Kidney (tissue), 14 donors: ENCODE measurements around the gene MUCL3. TPM values are rescaled to one million over a fixed set of nuclear protein-coding genes. Genes with fewer than 3 reads are reported as not detected.

Experiments used
- DNase-seq, 5 donors: peaks; one replicate each; pipeline ENCODE4 v3.0.0-alpha.2; 2013 to 2020
- FAIRE-seq: peaks from 2 replicates; lab custom pipeline; 2012; peaks lifted over from hg19 to GRCh38; lab: Jason Lieb, UNC
- H3K27ac ChIP-seq, 2 donors: one replicate each; pipeline ENCODE4 v1.7.0; 2013; ENCODE audit warnings: low read depth in 2 of 2, low read length in 2 of 2, inconsistent platforms in 1 of 2
- H3K27me3 ChIP-seq: one replicate; pipeline ENCODE4 v1.7.1; 2013; ENCODE audit warnings: low read length, inconsistent platforms; ENCODE audit not compliant: control insufficient read depth, insufficient read depth
- H3K36me3 ChIP-seq, 3 donors: one replicate each; pipeline versions ENCODE4 v1.7.0 to v1.7.1; 2013; ENCODE audit warnings: low read length in 3 of 3, control low read depth in 1 of 3, inconsistent platforms in 1 of 3; ENCODE audit not compliant: insufficient read depth in 3 of 3, control insufficient read depth in 2 of 3
- H3K4me1 ChIP-seq, 3 donors: one replicate each; pipeline versions ENCODE4 v1.7.0 to v1.7.1; 2013; ENCODE audit warnings: low read length in 3 of 3, inconsistent platforms in 1 of 3, low read depth in 1 of 3; ENCODE audit not compliant: control insufficient read depth in 2 of 3, insufficient read depth in 2 of 3
- H3K4me3 ChIP-seq, 3 donors: one replicate each; pipeline versions ENCODE4 v1.7.0 to v1.8.1; 2013; ENCODE audit warnings: low read length in 3 of 3, control low read depth in 1 of 3, inconsistent platforms in 1 of 3
- H3K9ac ChIP-seq, 3 donors: one replicate each; pipeline versions ENCODE4 v1.7.0 to v1.7.1; 2013; ENCODE audit warnings: low read length in 3 of 3, control low read depth in 1 of 3, inconsistent platforms in 1 of 3
- H3K9me3 ChIP-seq, 3 donors: one replicate each; pipeline versions ENCODE4 v1.7.0 to v1.7.1; 2013; ENCODE audit warnings: low read length in 3 of 3, control low read depth in 1 of 3, inconsistent platforms in 1 of 3; ENCODE audit not compliant: control insufficient read depth in 2 of 3, insufficient read depth in 1 of 3
- intact Hi-C: fragments of 100-400 bp; cut with DNase I; formaldehyde crosslinking; loops from one replicate; pipeline ENCODE4 v1.11.1; 2022
- polyA plus RNA-seq: library from polyadenylated mRNA; stranded (reverse); fragments of 350-450 nt; fragmentation: Illumina TruSeq; extraction: RNeasy Lipid Tissue Mini Kit (QIAGEN cat#74804); gene quantifications from one replicate; pipeline ENCODE4 v1.2.3, GENCODE V29; 2014; ENCODE audit warnings: low read depth, low replicate concordance; ENCODE audit not compliant: insufficient read depth
- total RNA-seq: library from RNA; stranded (reverse); fragmentation: NEBNext Ultra II Directional; extraction: Animal tissue kit (Norgen Biotek cat#: 25700); gene quantifications from one replicate; pipeline ENCODE4 v1.2.1, GENCODE V29; 2021
- TF ChIP-seq, protein P1 (sequence below): IDR thresholded peaks from 3 replicates; pipeline ENCODE4 v1.5.1; 2012; ENCODE audit warnings: mild to moderate bottlenecking, moderate library complexity, borderline replicate concordance; ENCODE audit not compliant: insufficient read depth; ENCODE audit errors: extremely low read depth
- donor health status: control.
- donor health status: control.
- donor health status: control.
- donor health status: control.
- donor health status: control.
- donor health status: DM: yes; HTN: yes; CAD: no.
- donor health status: Normal renal cell carcinoma (clear cell type).

The MUCL3 gene
- total and polyA plus RNA-seq, 2 donors from 2014 or later, result 0.13 TPM; not detected in 1

DNA sequence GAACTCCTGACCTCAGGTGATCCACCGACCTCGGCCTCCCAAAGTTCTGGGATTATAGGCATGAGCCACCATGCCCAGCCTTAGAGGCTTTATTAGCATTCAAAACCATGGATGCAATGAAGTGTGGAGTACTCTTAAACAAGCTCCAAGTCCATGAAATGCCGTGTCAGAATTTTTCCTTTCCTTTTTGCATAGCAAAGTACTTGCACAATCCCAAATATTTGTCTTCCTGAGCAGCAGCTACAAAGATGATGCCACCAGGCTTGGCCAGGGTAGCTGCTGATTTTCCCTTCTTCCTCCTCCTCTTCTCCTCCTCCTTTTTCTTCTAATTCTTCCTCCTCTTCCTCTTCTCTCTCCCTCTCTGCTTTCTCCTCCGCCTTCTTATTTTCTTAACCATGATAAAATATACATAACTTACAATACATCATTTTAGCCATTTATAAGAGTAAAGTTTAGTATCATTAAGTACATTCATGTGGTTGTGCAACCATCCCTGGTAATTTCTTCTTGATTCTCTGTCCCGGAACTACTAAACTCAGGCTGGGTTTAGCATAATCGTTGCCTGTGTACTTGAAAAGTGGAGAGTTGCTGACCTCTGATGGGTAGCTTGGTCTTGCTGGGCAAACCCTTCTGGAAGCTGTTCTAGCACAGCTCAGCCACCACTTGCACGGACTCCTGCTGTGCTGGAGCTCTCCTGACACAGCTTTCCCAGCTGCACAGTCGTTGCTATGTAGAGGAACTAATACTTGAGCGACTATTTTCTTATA is 20.3 kb downstream of the MUCL3 start:
- H3K9ac ChIP-seq, result no peak overlapping the region
- no peaks in the 10 kb centered on the region for H3K36me3 ChIP-seq
- H3K27ac ChIP-seq, result no peak overlapping the region
- no peak for DNase-seq
- H3K27me3 ChIP-seq, result no peaks in the 10 kb centered on the region
- H3K4me1 ChIP-seq, result no peaks in the 10 kb centered on the region
- no peak for FAIRE-seq
- no peaks in the 10 kb centered on the region for H3K9me3 ChIP-seq
- TF ChIP-seq, protein P1, sequence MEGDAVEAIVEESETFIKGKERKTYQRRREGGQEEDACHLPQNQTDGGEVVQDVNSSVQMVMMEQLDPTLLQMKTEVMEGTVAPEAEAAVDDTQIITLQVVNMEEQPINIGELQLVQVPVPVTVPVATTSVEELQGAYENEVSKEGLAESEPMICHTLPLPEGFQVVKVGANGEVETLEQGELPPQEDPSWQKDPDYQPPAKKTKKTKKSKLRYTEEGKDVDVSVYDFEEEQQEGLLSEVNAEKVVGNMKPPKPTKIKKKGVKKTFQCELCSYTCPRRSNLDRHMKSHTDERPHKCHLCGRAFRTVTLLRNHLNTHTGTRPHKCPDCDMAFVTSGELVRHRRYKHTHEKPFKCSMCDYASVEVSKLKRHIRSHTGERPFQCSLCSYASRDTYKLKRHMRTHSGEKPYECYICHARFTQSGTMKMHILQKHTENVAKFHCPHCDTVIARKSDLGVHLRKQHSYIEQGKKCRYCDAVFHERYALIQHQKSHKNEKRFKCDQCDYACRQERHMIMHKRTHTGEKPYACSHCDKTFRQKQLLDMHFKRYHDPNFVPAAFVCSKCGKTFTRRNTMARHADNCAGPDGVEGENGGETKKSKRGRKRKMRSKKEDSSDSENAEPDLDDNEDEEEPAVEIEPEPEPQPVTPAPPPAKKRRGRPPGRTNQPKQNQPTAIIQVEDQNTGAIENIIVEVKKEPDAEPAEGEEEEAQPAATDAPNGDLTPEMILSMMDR, result no peak
- H3K4me3 ChIP-seq, result no peak overlapping the region
- intact Hi-C loops, result no loop called here

DNA sequence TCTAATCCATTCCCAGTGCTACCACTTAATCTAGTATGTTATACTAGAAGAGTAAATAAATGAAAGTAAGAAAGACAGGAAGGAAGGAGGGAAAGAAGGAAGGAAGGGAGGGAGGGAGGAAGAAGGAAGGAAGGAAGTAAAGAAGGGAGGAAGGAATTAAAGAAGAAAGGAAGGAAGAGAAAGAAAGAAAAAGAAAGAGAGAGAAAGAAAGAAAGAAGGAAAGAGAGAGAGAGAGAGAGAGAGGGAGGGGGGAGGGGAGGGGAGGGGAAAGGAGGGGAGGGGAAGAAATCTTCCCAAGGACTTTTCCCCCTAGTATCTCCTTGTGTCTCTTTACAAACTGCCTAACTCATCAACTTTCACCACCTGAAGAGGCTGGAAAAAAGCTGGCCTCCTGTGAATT is 21.9 kb downstream of the MUCL3 start:
- H3K4me1 ChIP-seq, result no peaks in the 10 kb centered on the region
- intact Hi-C loops, result no loop called here
- no peaks in the 10 kb centered on the region for H3K9me3 ChIP-seq
- H3K9ac ChIP-seq, result no peak overlapping the region
- no peaks in the 10 kb centered on the region for H3K36me3 ChIP-seq
- no peak overlapping the region for H3K27ac ChIP-seq
- TF ChIP-seq, protein P1, result no peak
- no peak overlapping the region for H3K4me3 ChIP-seq
- H3K27me3 ChIP-seq, result no peaks in the 10 kb centered on the region
- no peak for FAIRE-seq
- DNase-seq, result no peak

DNA sequence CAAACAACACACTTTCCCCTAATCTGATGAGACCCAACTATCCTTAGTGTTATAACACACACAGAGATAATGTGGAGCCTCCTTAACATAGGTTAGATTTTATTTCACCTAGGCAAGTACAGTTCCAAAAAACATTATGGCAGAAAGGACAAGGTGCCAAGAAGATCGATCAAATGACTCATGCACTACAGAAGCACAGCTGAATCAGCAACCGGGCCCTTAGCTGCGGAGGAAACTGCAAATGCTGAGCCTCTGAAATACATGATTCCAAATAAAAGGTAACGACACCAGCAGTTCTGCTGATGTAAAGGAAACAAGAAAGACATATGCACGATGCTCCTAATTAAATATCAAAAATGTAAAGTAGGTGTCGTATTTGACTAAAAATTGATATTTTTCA is 22.9 kb downstream of the MUCL3 start:
- H3K9ac ChIP-seq, result no peak overlapping the region
- no peak overlapping the region for H3K27ac ChIP-seq
- H3K36me3 ChIP-seq, result no peaks in the 10 kb centered on the region
- no peak for FAIRE-seq
- H3K4me1 ChIP-seq, result no peaks in the 10 kb centered on the region
- TF ChIP-seq, protein P1, result no peak
- no peaks in the 10 kb centered on the region for H3K27me3 ChIP-seq
- H3K4me3 ChIP-seq, result no peak overlapping the region
- intact Hi-C loops, result no loop called here
- DNase-seq, result no peak
- no peaks in the 10 kb centered on the region for H3K9me3 ChIP-seq
